HG03139 (cell line): ENCODE data around the gene GRAMD1C.
"Not testable (repeated sequence)": the region's sequence is repeated elsewhere in the genome, so short reads cannot be mapped to it uniquely, and the experiment has no call there.

Source experiments
- ATAC-seq: cut with Tn5 transposase; IDR thresholded peaks from one replicate; pipeline ENCODE4 v1.9.1; 2021; ENCODE audit not compliant: unreplicated experiment

The GRAMD1C gene

DNA sequence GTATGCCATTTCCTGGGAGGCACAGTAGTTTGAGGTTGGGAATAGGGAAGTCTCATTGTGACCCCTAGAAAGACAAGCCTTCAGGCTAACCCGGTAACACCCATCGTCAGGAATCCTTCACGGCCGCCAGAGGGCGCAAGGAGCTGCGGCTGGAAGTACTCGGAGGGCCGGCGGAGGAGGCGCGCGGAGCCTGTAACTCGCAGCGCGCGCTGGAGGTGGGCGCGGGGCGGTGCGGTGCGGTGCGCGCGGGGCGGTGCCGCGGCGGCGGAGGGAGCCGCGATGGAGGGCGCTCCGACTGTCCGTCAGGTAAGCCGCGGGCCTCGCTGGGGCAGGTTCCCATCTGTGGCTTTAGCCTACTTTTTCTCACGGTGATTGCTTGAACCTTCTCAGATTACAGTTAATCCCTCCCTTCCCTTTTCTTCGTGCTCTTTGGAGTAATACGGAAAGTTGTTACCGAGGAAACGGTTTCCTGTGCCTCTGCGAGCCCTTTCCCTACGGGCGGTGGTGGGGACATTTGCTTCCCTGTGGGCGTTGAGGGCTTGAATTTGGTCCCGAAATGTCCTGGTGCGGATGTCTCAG, at the start of gene GRAMD1C:
Gene GRAMD1C, plus strand, starts transcription at position 158 of the 579 bp plus-strand sequence. Its CDS starts 122 bp downstream, at position 280.
- ATAC-seq: peak; percentile 87

DNA sequence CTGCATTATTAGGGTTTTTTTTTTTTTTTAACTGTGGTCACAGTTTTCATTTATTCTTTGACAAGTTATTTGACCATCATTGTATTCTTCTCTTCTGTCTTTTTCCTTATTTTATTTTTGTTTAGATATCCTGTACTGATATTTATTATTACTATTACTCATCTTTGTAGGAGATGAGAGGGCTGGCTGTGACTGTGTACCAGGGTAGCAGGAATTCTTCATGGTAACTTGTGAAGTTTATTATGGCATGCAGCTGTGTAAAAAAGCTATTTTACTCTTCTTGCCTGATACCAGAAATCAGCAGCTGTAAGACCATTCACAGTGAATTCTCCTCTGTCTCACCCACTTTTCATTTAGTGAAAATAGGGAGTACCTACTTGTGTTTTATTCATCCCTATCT, 47.2 kb upstream of the GRAMD1C start:
- ATAC-seq: no peak

GRCh38 chr3:113794526-113794925, 44.1 kb upstream of the GRAMD1C start:
- no peak for ATAC-seq

GRCh38 chr3:113795693-113796092, 42.9 kb upstream of the GRAMD1C start:
- ATAC-seq: no peak

GRCh38 chr3:113802795-113803455, 35.7 kb upstream of the GRAMD1C start:
- ATAC-seq: peak; percentile 71

- no peak for ATAC-seq
Measured at GRCh38 chr3:113804661-113805060, 33.9 kb upstream of the GRAMD1C start.

GRCh38 chr3:113805249-113805648, 33.3 kb upstream of the GRAMD1C start:
- no peak for ATAC-seq

DNA sequence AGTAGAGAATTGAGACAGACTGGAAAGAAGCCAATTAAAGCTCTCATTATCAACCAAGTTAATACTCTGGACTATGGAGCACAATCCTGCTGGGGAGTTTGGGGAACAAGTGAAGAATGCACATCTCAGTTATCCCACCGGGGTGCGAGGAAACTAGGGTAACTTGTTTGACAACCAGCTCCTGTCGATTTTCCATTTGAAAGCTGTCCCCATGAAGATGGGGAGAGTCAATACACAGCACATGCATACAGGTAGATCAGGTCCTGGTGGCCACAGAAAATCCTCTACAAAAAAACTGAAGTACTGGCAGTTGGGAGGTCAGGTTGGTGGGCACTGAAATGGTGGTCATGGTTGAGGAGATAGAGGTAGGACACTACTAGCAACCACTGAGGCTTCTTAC, 25.7 kb upstream of the GRAMD1C start:
- no peak for ATAC-seq

GRCh38 chr3:113819866-113820265, 18.7 kb upstream of the GRAMD1C start:
- ATAC-seq: no peak

- ATAC-seq: peak; percentile 54
Measured at GRCh38 chr3:113825090-113825489, 13.5 kb upstream of the GRAMD1C start.

- no peak for ATAC-seq
Measured at GRCh38 chr3:113828600-113828999, 10.0 kb upstream of the GRAMD1C start.

GRCh38 chr3:113829576-113830354, 8.8 kb upstream of the GRAMD1C start:
- ATAC-seq: no peak

GRCh38 chr3:113831103-113831355, 7.6 kb upstream of the GRAMD1C start:
- ATAC-seq: no peak

- peak; percentile 40 for ATAC-seq
Measured at GRCh38 chr3:113832477-113833164, 6.0 kb upstream of the GRAMD1C start.

DNA sequence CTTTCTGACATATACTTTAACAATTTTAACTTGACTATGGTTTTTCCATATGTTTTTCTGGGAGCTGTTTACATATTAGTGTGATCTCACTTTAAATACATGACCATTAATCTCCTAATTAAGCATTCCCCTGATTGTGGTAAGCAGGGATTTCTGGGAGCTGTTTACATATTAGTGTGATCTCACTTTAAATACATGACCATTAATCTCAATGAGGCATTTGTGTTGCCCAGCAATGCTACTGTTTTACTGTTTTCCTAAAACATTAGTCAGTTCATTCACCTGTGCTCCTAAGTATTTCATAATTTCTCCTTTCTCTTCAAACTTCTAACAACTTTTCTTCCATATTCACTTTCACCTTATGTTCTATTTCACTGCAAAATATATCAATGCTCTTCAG, 3.6 kb upstream of the GRAMD1C start:
- no peak for ATAC-seq

- no peak for ATAC-seq
Measured at GRCh38 chr3:113839551-113839950, 963 bp downstream of the GRAMD1C start.

DNA sequence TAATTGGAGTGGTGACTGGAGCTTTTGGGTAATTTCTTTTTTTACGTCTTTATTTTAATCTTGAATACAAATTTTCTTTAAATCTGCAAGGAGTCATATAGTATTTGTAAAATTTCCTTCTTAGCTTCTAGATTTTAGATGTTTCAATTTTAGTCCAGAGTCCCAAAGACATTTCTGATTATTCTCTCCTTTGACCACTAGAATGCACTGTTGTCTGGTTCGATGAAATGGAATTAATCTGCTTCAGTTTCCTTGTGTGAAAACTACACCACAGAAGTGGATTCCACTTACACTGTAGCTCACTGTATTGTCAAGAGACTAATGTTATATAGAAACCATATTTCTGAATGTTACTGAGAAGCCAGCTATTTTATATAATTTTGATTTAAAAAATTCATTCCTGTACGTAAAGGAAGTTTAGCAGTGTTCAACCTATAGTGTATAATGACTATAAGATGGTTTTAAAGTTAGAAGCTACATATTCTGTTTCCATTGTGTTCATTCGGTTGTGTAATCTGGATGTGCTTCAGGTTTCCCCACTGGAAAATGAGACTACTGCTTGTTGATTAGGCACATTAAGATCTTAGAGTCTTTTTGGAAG, 6.1 kb downstream of the GRAMD1C start:
- ATAC-seq: no peak

GRCh38 chr3:113847247-113847646, 8.7 kb downstream of the GRAMD1C start:
- no peak for ATAC-seq

DNA sequence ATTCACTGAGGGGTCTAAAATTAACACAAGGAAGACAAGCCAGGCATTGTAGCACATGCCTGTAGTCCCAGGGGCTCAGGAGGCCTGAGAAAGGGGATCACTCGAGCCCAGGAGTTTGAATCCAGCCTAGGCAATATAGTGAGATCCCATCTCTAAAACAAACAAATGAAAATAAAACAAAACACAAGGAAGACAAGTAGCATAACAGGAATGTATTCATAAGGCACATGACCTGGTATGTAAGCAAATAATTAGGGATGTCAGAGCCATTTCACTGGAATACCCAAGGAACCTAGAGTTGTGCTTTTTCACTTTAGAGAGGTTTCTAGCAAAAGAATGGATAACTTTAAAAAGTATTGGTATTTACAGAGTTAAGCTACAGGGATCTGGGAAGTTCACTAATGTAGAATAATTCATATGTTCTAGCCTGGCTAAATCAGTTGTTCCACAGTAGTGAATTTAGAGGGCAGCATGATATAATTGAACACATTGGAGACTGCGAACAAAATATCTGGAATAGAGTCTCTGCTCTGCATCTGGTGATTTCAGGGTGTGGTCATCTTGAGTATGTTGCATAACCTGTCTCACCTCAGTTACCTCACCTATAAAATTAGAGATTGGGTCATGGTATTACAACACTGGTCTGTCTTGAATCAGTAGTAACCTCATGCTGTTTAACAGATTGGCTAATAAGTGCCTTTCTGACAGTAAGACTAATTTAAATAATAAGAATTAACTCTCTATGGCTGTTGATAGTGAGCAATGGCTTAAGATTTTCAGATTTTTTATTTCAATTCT, 9.3 kb downstream of the GRAMD1C start:
- ATAC-seq: no peak

DNA sequence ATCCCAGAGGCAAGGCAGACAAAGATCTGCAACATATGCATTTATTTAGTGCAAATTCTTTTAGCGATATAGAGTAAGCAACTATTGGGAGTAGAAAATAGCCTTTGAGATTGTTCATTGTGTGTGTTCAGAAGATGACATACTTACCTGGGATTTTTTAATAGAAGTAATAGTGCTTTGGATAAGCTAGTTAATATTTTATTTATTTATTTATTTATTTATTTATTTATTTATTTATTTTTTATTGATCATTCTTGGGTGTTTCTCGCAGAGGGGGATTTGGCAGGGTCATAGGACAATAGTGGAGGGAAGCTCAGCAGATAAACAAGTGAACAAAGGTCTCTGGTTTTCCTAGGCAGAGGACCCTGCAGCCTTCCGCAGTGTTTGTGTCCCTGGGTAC, 10.5 kb downstream of the GRAMD1C start:
- not testable (repeated sequence) for ATAC-seq

DNA sequence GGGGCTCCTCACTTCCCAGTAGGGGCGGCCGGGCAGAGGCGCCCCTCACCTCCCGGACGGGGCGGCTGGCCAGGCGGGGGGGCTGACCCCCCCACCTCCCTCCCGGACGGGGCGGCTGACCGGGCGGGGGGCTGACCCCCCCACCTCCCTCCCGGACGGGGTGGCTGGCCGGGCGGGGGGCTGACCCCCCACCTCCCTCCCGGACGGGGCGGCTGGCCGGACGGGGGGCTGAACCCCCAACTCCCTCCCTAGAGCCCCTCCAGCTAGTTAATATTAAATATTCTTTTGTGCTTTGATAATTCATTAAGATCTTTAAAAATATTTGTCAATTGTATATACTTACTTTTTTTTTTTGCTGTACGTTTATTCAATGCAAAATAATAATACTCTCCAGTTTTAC, 11.3 kb downstream of the GRAMD1C start:
- ATAC-seq: not testable (repeated sequence)
